ENCODE measurements around the gene ARFGEF3.

DNA sequence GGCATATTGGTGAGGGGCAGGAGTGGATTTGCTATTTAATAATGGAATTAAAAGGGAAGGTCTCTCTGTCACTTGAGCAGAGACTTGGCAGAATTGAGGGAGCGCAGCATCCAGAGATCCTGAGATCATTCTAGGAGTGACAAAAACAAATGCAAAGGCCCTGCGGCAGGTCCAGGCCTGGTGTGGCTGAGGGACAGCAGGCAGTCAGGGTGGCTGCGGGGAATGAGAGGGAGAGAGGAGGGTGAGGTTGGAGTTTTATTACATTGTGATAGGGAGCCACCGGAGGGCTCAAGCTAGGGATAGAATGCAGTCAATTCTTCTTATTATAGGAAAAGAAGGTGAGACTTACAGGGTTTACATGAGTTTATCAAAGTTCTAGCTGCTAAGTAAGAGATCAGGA is 116.1 kb downstream of the ARFGEF3 start:
- TF ChIP-seq POLR2A (IDR thresholded peaks at IDR 0.05; ENCODE audit: low read length) (no peak), GATA1 (IDR thresholded peaks at IDR 0.05; ENCODE audit: low read depth, low read length) (no peak)
